NB4 (cell line): ENCODE results near the gene ARCN1.
A peak's percentile ranks its signal among the peaks of the same experiment; 100 is the strongest.
"Not testable (repeated sequence)": the region's sequence is repeated elsewhere in the genome, so short reads cannot be mapped to it uniquely, and the experiment has no call there.

ENCODE experiments used
- DNase-seq: peaks from one replicate; pipeline ENCODE4 v3.0.0; 2010; ENCODE audit warnings: low read depth
- H3K4me3 ChIP-seq: one replicate; pipeline ENCODE4 v1.5.1; 2011; ENCODE audit warnings: mild to moderate bottlenecking, low read depth, low read length, moderate library complexity
- CTCF ChIP-seq: IDR thresholded peaks from one replicate; pipeline ENCODE4 v1.5.1; 2012; ENCODE audit warnings: low read depth, low read length
- MAX ChIP-seq: IDR thresholded peaks from 2 replicates; pipeline ENCODE4 v1.6.1; 2011; ENCODE audit warnings: low read depth, low read length
- MYC ChIP-seq: IDR thresholded peaks from 2 replicates; pipeline ENCODE4 v1.6.1; 2011; ENCODE audit warnings: low read depth, low read length
- POLR2A ChIP-seq: IDR thresholded peaks from 2 replicates; pipeline ENCODE4 v1.6.1; 2011; ENCODE audit warnings: mild to moderate bottlenecking; ENCODE audit not compliant: insufficient read length; ENCODE audit errors: extremely low read depth

ARCN1 gene

GRCh38 chr11:118574636-118575035 is 2.4 kb downstream of the ARCN1 start:
- DNase-seq: no peak
- TF ChIP-seq POLR2A: no peak
- TF ChIP-seq CTCF: no peak
- TF ChIP-seq MAX: no peak
- no peak for TF ChIP-seq MYC
- H3K4me3 ChIP-seq: peak overlapping the region; percentile 88

DNA sequence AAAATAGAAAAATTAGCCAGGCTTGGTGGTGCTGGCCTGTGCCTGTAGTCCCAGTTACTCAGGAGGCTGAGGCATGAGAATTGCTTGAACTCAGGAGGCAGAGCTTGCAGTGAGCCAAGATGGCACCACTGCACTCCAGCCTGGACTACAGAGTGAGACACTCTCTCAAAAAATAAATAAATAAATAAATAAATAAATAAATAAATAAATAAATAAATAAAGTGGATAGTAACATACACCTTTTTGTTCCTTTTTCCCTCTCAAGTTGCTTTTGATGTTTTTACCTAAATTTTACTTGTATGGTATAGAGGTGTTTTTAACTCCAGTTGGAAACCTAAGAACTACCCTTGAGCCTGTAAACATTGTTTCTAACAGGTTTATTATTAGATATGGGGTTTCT is 5.8 kb downstream of the ARCN1 start:
- not testable (repeated sequence) for DNase-seq, H3K4me3 ChIP-seq

GRCh38 chr11:118581057-118581456 is 8.8 kb downstream of the ARCN1 start:
- no peak overlapping the region for H3K4me3 ChIP-seq
- no peak for DNase-seq
- TF ChIP-seq CTCF (no peak), POLR2A (no peak), MYC (no peak), MAX (no peak)

- no peak for DNase-seq
- TF ChIP-seq CTCF: no peak
- H3K4me3 ChIP-seq: no peak overlapping the region
Observed at GRCh38 chr11:118587952-118588351, 15.7 kb downstream of the ARCN1 start.

DNA sequence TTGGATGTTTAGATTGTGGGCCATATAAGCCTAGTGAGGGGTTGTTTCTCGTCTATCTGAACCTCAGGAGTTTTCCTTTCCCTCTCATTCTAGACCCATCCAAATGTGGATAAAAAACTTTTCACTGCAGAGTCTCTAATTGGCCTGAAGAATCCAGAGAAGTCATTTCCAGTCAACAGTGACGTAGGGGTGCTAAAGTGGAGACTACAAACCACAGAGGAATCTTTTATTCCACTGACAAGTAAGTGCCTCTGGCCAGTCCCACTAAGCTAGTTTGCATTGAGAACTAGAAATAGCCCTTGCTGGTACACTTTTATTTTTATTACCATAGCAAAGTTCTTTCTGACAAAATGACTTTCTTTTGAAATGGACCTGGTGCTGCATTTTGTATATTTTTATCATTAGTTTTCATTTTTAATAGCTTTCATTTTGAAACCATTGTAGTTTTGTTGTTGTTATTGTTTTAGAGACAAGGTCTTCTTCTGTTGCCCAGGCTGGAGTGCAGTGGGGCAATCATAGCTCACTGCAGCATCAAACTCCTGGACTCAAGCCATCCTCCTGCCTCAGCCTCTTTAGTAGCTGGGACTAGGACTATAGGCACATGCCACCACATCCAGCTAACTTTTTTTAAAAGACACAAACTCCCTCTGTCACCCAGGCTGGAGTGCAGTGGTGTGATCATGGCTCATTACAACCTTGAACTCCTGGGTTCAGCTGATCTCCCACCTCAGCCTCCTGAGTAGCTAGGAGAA is 20.6 kb downstream of the ARCN1 start:
- no peak for TF ChIP-seq MAX
- TF ChIP-seq MYC: no peak
- TF ChIP-seq CTCF: no peak
- TF ChIP-seq POLR2A: no peak
- DNase-seq: no peak
- H3K4me3 ChIP-seq: no peak overlapping the region

GRCh38 chr11:118594984-118595383 is 22.8 kb downstream of the ARCN1 start:
- TF ChIP-seq CTCF (peak; percentile 44), MAX (0 out of 2 replicates have a peak, but pooled peaks have one; percentile 12)
- H3K4me3 ChIP-seq: not testable (repeated sequence)
- DNase-seq: peak; percentile 73
